ENCODE measurements around the gene EML6.
A peak's percentile ranks its signal among the peaks of the same experiment; 100 is the strongest.

Gene EML6

GRCh38 chr2:55012672-55013484 is 289.4 kb downstream of the EML6 start:
- DNase-seq, result no peak

DNA sequence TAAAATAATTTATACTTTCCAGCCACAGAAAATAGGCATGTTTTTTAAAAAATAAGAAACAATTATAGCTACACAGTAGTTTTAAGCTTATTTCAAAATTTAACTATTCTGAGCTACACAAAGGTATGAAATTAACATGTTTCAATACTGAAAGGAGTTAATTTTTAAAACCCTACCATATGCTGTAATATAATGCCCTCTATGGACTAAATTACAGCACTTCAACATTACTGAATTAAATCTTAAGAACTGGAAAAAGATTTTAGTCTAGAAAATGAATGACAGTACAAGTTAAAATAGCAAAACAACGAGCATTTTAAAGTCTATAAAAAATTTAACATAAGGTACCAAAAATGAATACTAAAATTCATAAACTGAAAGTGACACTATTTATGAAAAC is 290.5 kb downstream of the EML6 start:
- DNase-seq, result no peak

- DNase-seq, result peak; percentile 52
Observed at GRCh38 chr2:55014962-55015939, 291.8 kb downstream of the EML6 start.

DNA sequence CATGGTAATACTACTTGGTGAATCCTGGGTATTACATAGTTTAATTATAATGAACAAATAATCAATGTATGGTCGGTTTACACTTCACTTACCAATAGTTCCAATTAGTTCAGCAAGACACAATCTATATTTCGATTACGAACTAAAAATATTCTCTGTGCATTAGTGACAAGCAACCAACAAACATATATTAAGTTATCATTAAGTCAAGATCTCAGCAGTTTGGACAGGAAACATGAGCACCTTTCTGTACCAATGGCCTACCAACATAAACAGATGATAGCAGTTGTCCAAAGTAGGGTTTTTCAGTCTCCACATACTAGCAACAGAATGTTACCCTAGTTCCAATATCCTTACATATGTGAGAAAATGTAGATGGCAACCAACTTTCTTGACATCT is 294.0 kb downstream of the EML6 start:
- DNase-seq, result no peak

DNA sequence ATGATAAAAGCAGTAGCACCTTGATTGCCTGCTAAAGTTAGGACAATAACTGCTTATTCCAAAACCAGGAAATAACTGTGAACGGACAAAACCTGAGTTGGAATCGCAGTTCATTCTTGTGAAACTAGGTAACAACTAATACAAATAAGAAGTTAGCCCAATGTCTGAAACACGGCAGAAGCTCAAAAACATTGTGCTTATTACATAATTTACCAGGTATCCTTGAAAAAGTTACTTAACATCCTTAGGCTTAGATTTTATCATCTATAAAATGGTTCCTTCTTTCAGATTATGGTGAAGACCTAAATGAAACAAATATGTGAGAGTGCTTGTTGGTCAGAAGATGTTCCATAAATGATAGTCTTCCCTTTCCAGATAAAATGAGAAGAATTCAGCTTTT is 294.4 kb downstream of the EML6 start:
- DNase-seq, result no peak

DNA sequence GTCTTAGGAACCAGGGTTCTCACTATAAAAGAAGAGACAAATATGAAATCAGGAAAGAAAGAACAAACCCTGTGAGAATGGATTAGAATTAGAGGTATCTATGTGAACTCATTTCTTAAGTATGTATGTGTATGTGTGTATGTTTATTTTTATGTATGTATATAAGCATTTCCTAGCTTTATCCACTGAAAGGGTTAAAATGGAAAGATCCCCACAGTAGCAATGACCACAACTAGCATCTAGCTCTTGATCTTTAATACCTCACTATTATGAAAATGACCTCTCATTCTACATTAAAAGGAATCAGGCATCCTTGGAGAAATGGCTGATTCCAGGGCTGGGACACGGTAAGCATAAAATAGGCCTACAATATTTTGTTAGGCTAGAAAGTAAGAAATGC is 295.2 kb downstream of the EML6 start:
- DNase-seq, result no peak

DNA sequence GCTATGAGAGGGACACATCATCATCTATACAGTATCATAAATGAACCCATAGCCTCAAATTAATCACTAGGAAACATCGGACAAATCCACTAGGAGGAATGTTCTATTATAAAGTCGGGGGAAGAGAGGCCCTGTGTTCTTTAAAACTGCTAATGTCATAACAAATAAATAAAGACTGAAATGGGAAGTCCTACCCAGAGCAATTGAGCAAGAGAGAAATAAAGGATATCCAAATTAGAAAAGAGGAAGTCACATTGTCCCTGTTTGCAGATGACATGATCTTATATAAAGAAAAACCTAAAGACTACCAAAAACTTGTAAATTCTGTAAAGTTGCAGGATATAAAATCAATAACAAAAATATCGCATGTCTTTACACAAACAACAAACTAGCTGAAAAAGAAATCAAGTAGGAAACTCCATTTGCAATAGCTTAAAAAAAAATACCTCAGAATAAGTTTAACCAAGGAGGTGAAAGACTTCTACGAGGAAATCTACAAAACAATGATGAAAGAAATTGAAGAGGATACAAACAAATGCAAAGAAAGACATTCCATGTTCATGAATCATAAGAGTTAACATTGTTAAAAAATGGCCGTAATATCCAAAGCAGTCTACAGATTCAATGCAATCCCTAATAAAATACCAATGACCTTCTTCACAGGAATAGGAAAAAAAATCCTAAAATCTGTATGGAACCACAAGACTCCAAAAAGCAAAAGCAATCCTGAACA is 296.2 kb downstream of the EML6 start:
- DNase-seq, result peak; percentile 35
